ENCODE measurements around the gene NFASC. TPM values are rescaled to one million over a fixed set of nuclear protein-coding genes. Genes with fewer than 3 reads are reported as not detected.

Gene NFASC
- total and polyA plus RNA-seq, 9 of the 15 experiments (the other 6 are each of a cell fraction or from before 2014, with no cell fraction given) = 0.03 to 0.16 (median 0.06) TPM; not detected in 6

DNA sequence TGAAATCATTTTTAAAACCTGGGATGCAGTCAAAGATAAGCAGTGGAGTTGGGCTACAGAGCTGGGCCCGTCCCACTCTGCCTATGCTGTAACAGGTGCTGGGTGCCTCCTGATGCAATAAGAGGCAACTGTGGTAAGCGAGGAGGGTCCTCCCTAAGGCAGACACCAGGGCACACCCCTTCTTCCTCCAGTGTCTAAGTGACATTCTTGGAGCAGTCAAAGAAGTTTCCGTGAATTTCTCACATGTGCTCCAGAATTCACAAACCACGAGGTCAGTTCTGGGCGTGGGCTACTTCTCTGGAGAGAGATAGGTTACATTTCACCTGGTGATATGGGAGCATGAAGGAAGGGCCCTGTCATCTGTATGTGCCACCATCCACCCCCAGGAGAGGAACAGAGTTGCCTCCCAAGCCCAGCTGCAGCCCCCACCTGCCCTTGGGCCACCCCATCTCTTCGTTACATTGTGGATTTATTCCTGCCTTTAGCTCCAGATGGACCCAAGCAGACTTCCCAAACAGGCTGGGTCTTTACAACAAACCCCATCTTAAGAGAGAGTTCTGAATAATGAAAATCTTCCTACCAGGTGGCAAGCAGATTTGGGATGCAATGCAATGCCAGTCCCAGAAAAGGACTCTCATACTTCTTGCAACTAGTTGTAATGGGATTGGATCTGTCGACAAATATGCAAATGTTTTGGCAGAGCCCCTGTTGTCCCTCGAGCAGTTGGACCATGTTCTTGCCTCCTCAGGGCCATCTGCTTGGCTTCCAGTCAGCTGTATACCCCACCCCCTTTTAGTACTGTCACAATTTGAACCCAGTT is 89.9 kb downstream of the NFASC start (continued):
- TF ChIP-seq ZNF444 (CRISPR knock-in tag; IDR thresholded peaks at IDR 0.05) (no peak), HCFC1 (IDR thresholded peaks at IDR 0.05; ENCODE audit: low read depth, low read length) (no peak), ATF7 (IDR thresholded peaks at IDR 0.05) (peak; percentile 93), EGR1 (conservative IDR thresholded peaks at IDR 0.05) (no peak), ZNF121 (CRISPR knock-in tag; conservative IDR thresholded peaks at IDR 0.05) (no peak), FOXM1 (IDR thresholded peaks at IDR 0.05; ENCODE audit: low read depth) (no peak), FOXM1 (CRISPR knock-in tag; IDR thresholded peaks at IDR 0.05; ENCODE audit: low read depth) (no peak), RAD51 (IDR thresholded peaks at IDR 0.05; ENCODE audit: borderline replicate concordance, low read depth) (no peak), COPS2 (conservative IDR thresholded peaks at IDR 0.05) (no peak), EP400 (IDR thresholded peaks at IDR 0.05) (peak; percentile 80), GTF2A2 (tag; IDR thresholded peaks at IDR 0.05) (no peak), ARID2 (IDR thresholded peaks at IDR 0.05) (no peak), ZSCAN32 (CRISPR knock-in tag; IDR thresholded peaks at IDR 0.05) (peak; percentile 62; the same call in 1 of the 2 replicates), NFIC (IDR thresholded peaks at IDR 0.05) (no peak), NFATC3 (IDR thresholded peaks at IDR 0.05) (no peak), ZNF224 (CRISPR knock-in tag; IDR thresholded peaks at IDR 0.05) (no peak), GATA2 (CRISPR knock-in tag; IDR thresholded peaks at IDR 0.05) (no peak), TBP (optimal IDR thresholded peaks at IDR 0.05; ENCODE audit: low read depth, low read length) (no peak), BMI1 (IDR thresholded peaks at IDR 0.05; ENCODE audit: low read length) (no peak), NR2C1 (IDR thresholded peaks at IDR 0.05) (no peak), NR2C1 (tag; IDR thresholded peaks at IDR 0.05) (peak; percentile 32; the same call in 1 of the 2 replicates)
- TF ChIP-seq, protein P1, sequence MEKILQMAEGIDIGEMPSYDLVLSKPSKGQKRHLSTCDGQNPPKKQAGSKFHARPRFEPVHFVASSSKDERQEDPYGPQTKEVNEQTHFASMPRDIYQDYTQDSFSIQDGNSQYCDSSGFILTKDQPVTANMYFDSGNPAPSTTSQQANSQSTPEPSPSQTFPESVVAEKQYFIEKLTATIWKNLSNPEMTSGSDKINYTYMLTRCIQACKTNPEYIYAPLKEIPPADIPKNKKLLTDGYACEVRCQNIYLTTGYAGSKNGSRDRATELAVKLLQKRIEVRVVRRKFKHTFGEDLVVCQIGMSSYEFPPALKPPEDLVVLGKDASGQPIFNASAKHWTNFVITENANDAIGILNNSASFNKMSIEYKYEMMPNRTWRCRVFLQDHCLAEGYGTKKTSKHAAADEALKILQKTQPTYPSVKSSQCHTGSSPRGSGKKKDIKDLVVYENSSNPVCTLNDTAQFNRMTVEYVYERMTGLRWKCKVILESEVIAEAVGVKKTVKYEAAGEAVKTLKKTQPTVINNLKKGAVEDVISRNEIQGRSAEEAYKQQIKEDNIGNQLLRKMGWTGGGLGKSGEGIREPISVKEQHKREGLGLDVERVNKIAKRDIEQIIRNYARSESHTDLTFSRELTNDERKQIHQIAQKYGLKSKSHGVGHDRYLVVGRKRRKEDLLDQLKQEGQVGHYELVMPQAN (IDR thresholded peaks at IDR 0.05; ENCODE audit: borderline replicate concordance) = no peak
- TF ChIP-seq, protein P2, sequence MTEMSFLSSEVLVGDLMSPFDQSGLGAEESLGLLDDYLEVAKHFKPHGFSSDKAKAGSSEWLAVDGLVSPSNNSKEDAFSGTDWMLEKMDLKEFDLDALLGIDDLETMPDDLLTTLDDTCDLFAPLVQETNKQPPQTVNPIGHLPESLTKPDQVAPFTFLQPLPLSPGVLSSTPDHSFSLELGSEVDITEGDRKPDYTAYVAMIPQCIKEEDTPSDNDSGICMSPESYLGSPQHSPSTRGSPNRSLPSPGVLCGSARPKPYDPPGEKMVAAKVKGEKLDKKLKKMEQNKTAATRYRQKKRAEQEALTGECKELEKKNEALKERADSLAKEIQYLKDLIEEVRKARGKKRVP (CRISPR knock-in tag; IDR thresholded peaks at IDR 0.05) = peak; percentile 99
- TF ChIP-seq, protein P3, sequence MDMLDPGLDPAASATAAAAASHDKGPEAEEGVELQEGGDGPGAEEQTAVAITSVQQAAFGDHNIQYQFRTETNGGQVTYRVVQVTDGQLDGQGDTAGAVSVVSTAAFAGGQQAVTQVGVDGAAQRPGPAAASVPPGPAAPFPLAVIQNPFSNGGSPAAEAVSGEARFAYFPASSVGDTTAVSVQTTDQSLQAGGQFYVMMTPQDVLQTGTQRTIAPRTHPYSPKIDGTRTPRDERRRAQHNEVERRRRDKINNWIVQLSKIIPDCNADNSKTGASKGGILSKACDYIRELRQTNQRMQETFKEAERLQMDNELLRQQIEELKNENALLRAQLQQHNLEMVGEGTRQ (CRISPR knock-in tag; IDR thresholded peaks at IDR 0.05) = no peak
- TF ChIP-seq, protein P4, sequence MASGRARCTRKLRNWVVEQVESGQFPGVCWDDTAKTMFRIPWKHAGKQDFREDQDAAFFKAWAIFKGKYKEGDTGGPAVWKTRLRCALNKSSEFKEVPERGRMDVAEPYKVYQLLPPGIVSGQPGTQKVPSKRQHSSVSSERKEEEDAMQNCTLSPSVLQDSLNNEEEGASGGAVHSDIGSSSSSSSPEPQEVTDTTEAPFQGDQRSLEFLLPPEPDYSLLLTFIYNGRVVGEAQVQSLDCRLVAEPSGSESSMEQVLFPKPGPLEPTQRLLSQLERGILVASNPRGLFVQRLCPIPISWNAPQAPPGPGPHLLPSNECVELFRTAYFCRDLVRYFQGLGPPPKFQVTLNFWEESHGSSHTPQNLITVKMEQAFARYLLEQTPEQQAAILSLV (tag; IDR thresholded peaks at IDR 0.05) = peak; percentile 34; the same call in 1 of the 2 replicates
- TF ChIP-seq, protein P5, sequence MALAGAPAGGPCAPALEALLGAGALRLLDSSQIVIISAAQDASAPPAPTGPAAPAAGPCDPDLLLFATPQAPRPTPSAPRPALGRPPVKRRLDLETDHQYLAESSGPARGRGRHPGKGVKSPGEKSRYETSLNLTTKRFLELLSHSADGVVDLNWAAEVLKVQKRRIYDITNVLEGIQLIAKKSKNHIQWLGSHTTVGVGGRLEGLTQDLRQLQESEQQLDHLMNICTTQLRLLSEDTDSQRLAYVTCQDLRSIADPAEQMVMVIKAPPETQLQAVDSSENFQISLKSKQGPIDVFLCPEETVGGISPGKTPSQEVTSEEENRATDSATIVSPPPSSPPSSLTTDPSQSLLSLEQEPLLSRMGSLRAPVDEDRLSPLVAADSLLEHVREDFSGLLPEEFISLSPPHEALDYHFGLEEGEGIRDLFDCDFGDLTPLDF (CRISPR knock-in tag; IDR thresholded peaks at IDR 0.05) = no peak

Measured in K562 (cell line).